HG03469 (cell line): ENCODE data around the gene HSPA4.

Experiments
- ATAC-seq: cut with Tn5 transposase; IDR thresholded peaks from one replicate; pipeline ENCODE4 v1.9.1; 2021; ENCODE audit warnings: mild to moderate bottlenecking, moderate library complexity, moderate number of reproducible peaks; ENCODE audit not compliant: unreplicated experiment

The HSPA4 gene

DNA sequence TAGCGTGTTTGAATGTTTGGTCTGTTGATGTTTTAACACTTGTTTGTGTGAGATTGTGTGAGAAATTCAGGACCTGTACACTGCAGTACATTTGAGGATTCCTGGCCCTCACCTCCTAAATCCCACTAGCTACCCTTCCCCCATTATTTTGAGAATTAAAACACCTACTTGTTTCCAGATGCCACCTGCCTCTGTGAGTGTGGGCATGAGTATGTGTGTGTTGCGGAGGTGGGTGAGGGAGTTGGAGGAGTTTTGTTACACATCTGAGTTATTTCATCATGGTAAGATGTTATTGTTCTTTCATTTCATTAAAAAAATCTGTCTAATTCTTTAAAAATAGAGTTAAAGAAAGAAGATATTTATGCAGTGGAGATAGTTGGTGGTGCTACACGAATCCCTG lies 36.3 kb downstream of the HSPA4 start:
- no peak for ATAC-seq

- ATAC-seq: no peak
Measured at GRCh38 chr5:133091034-133091433, 39.2 kb downstream of the HSPA4 start.

DNA sequence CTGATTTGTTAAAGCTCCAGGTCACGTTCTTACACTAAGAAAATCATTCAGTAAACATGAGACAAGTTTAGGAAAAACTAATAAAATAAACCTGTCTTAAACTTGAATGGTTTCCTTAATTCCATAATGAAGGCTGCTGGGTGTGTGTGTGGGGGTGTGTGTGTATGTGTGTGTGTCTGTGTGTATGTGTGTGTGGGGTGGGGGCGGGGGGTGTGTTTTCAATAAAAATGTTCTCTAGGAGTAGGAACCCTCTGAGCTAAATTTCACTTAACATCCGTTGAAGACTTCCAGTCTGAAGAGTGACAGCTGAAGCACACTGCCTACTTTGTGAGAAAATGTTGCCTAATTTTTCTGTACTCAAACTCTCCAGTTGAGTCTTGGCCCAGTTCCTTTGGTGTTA lies 54.5 kb downstream of the HSPA4 start:
- no peak for ATAC-seq

- ATAC-seq: no peak
Measured at GRCh38 chr5:133106761-133107572, 55.2 kb downstream of the HSPA4 start.

GRCh38 chr5:133108481-133108921 lies 56.7 kb downstream of the HSPA4 start:
- no peak for ATAC-seq

- no peak for ATAC-seq
Measured at GRCh38 chr5:133109655-133110483, 58.1 kb downstream of the HSPA4 start.

DNA sequence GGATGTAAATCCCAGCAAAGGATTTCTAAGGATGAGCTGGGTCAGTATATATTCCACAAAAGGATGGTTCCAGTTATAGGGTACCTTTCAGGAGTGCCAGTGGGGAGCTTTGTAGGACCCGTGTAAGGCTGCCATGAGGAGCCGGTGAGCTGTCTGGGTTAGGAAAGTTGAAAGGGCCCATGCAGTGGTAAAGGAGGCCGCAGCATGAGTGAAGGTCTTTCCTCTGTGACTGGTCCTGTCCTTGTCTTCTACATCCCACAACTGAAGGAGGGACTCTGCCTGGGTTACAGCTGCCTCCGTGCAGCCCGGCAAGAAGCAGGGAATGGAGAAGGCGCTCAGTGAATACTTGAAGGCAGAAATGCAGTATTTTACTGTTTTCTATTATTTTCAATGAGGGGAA lies 58.9 kb downstream of the HSPA4 start:
- no peak for ATAC-seq

- no peak for ATAC-seq
Measured at GRCh38 chr5:133111299-133111698, 59.5 kb downstream of the HSPA4 start.

GRCh38 chr5:133112026-133112660 lies 60.3 kb downstream of the HSPA4 start:
- ATAC-seq: no peak

DNA sequence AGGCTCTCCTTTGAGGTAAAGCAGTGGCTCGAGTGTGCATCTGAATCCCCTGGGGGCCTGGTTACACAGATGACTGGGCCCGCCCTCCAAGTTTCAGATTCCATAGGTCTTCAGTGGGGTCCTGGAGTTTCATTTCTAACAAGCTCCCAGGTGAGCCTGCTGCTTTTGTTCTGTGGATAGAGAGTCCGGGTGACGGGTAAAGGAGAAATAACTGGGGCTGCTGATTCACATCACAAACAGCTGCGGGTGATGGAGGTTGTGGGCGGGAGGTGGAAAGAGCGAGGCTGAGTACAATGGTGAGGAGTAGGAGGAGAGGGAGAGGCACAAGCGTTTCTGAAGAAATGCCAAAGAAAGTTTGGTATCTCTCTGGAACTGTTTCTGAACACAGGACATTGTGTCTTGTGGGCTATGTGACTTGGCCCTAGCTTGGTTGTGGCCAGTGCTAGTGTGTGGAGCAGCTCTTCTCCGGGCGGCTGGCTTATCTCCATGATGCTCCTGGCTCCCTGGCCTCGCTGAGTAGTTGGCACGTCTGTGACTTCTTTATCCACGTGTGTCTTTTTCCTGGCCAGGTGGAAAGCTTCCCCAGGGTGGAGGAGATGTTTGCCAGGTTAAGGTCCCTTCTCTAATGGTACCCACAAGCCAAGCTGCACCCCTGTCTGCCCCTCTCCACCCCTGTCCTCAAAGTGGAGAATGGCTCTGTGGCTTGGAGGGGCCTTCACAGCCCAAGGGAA lies 61.7 kb downstream of the HSPA4 start:
- ATAC-seq: no peak

DNA sequence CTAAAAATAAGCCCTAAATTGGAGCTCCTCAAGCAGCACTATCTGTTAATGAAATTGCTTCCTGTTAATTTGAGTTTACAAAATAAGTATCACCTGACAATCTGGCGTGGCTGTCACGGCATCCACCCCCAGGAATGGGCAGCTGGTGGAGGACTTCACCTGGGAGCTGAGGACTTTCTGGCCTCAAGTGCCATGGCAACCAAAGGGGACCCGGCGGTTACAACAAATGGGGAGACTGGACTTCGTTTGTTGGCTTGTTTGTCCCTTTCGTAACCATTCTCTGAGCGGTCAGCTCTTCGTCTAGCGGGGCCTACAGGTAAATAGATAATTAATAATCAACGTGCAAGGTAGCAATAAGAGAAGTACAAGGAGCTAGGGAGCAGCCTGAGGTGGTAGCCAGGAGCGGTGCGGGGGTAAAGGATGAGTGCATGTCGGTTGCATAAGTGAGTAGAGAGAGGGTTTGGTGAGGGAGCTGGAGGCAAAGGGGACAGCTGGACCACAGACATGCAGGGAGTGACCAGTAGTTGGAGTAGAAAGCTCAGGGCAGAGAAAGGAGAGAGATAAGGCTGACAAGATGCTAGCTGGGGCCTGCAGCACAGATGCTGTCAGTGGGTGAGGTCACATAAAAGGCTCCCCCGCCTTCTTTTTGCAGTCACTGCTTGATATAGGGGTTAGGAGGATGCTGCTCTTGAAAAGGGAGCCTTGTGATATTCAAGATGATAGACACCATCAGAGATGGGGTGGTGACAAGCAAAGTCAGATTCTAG lies 62.5 kb downstream of the HSPA4 start:
- no peak for ATAC-seq

- ATAC-seq: no peak
Measured at GRCh38 chr5:133114933-133115310, 63.1 kb downstream of the HSPA4 start.

GRCh38 chr5:133116601-133117000 lies 64.8 kb downstream of the HSPA4 start:
- ATAC-seq: no peak

DNA sequence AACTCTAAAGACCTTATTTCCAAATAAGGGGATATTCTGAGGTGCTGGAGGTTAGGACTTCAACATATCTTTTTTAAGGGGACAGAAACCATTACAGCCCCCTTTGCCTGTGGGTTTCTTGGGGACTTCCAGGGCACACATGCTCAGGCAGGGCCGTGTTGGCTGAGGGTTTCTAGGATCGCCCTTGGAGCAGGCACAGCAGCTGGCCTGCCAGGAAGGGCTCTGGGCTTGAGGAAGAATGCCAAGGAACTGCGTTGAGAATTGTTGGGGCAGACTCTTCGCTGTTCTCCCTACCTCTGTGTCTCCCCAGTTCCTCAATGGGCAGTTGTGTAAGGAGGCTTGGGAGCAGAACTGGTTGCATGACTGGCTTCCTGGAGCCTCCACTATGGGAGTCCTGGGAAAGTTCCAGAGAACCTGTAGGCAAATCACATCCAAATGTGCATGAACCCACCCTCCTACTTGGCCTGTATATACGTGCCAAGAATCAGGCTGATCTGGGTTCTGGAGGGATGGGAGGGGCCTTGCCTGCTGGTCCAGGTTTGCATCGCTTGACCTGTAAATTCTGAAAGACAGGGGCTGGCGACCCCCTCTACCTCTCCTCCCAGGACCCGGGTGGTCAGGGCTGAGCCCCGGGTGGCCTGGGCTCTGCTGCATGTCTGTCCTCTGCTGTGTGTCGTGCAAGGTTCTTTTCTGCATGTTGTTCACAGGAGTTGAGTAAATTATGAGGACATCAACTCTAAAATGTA lies 65.5 kb downstream of the HSPA4 start:
- no peak for ATAC-seq

DNA sequence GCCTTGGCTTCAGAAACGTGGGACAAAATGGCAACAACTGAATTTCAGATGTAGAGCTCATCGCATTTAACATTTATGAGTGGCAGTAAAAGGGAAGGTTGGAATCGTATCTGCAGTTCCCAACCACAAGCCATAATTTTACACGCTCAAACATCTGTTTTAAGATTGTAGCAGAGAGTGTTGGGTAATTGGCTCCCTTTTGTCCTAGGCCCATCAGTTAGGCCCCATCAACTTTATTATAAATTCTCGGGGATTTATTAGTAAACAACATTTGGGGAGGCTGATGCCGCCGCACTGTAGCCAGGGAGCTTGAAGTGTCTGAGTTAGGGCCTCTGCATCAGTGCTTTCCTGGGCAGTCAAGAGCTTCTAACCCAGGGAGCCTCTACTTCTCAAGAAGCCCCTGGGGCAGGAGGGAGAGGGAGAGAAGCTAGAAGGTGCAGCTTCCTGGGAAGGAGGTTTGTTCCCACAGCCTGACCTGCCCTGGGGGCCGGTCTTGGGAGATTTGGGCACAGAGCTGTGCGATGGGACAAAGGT lies 66.2 kb downstream of the HSPA4 start:
- ATAC-seq: no peak

DNA sequence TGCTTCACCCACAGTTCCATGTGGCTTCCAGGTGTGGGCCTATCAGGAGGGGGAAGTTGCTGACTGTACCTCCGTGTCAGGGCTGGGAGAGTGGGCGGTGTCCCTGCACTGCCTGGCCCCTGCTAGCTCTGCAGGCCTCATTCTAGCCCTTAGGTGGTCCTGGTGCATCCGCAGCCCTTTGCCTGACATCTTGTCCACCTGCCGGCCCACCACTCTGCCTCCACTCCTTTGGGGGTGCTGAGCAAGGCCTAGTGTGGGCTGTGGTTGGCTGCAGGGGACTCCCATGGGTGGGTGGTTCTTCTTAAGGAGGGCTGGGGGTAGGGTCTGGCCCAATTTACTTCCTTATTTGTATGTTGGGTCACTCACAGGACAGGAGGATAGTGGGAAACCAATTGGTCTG lies 66.9 kb downstream of the HSPA4 start:
- ATAC-seq: no peak

GRCh38 chr5:133119233-133119711 lies 67.5 kb downstream of the HSPA4 start:
- ATAC-seq: no peak

DNA sequence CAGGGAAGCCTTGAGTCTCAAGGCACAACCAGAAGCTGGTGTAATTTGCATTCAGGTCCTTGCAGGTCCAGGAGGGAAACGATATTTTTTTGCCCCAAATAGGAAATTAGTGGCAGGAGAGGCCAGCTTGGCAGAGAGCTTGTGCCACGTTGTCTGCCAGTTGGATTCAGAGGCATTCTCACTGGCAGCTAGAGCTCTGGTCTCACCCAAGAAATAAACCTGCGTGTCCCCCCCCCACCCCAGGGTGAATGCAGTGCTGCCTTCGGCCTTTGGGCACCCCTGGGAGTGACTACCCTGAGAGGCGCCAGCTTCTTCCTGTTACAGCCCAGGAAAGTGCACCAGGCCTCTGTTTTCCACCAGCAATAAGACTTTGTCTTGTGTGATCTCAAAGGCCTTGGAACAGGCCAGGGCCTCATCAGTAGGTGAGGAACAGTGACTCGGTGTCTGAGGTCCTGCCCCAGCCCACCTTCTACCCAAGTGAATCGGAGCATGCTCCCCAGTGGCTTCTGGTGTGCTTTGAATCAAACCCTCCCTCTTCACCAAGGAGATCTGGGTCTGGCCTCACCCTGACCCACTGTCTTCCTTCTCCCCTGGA lies 68.4 kb downstream of the HSPA4 start:
- no peak for ATAC-seq

GRCh38 chr5:133121080-133121479 lies 69.3 kb downstream of the HSPA4 start:
- ATAC-seq: no peak
